ENCODE data around the gene TMEM54. TPM values are rescaled to one million over a fixed set of nuclear protein-coding genes. Genes with fewer than 3 reads are reported as not detected.

TMEM54 gene
- total and polyA plus RNA-seq, 12 donors, result 1.3 to 123 (median 21.2) TPM

- no peaks in the 10 kb centered on the region for H3K9me3 ChIP-seq (replicated peaks in 1 of 3)
- no peaks in the 10 kb centered on the region for H3K27me3 ChIP-seq
- H3K36me3 ChIP-seq (replicated peaks in 1 of 2), result no peaks in the 10 kb centered on the region
- peak in 1 of 7 donors; percentile 54 for DNase-seq
- no peak overlapping the region for H3K27ac ChIP-seq
- intact Hi-C loops (cut with DNase I), result loop anchor here in 1 of 2 donors (10.0 kb wide), 2 partner anchors 163 to 353 kb away; no protein-coding TSS in a partner anchor
- no peak for TF ChIP-seq CTCF (IDR thresholded peaks at IDR 0.05)
- TF ChIP-seq POLR2A (IDR thresholded peaks at IDR 0.05), result no peak
- H3K4me3 ChIP-seq, result no peak overlapping the region
- peaks cover 0 to 8% of the 10 kb centered on the region in 2 donors for H3K4me1 ChIP-seq (replicated peaks in 1 of 2)
- 60 to 75% (median 63%) methylated on average over 11 to 13 of the region's 13 CpGs for WGBS, 4 donors
Measured at GRCh38 chr1:32877211-32878110, 23.7 kb downstream of the TMEM54 start.

GRCh38 chr1:32876341-32877210, 24.6 kb downstream of the TMEM54 start:
- H3K4me1 ChIP-seq (replicated peaks in 1 of 2), result peaks cover 0 to 9% of the 10 kb centered on the region in 2 donors
- no peak overlapping the region for H3K27ac ChIP-seq
- 23 to 42% (median 31%) methylated on average over 7 to 16 of the region's 16 CpGs for WGBS, 4 donors
- intact Hi-C loops (cut with DNase I), result loop anchor here in 1 of 2 donors (10.0 kb wide), 2 partner anchors 162 to 352 kb away; no protein-coding TSS in a partner anchor
- H3K36me3 ChIP-seq (replicated peaks in 1 of 2), result no peaks in the 10 kb centered on the region
- DNase-seq, result peak; percentile 51 to 85 (median 72)
- H3K4me3 ChIP-seq, result no peak overlapping the region
- no peaks in the 10 kb centered on the region for H3K27me3 ChIP-seq
- H3K9me3 ChIP-seq (replicated peaks in 1 of 3), result no peaks in the 10 kb centered on the region
- no peak for TF ChIP-seq POLR2A (IDR thresholded peaks at IDR 0.05)
- peak; percentile 77 to 91 (median 85) for TF ChIP-seq CTCF (IDR thresholded peaks at IDR 0.05)

- no peak for TF ChIP-seq POLR2A (IDR thresholded peaks at IDR 0.05)
- no peak for TF ChIP-seq CTCF (IDR thresholded peaks at IDR 0.05)
- WGBS, 4 donors, result 72 to 77% (median 74%) methylated on average over 5 of the region's 5 CpGs
- Histone ChIP-seq H3K27me3 (no peaks in the 10 kb centered on the region), H3K27ac (no peak overlapping the region), H3K36me3 (replicated peaks in 1 of 2) (no peaks in the 10 kb centered on the region), H3K9me3 (replicated peaks in 1 of 3) (no peaks in the 10 kb centered on the region), H3K4me3 (no peak overlapping the region), H3K4me1 (replicated peaks in 1 of 2) (peaks cover 0 to 16% of the 10 kb centered on the region in 2 donors)
- intact Hi-C loops (cut with DNase I), result loop anchor here in 1 of 2 donors (10.0 kb wide), 2 partner anchors 160 to 350 kb away; no protein-coding TSS in a partner anchor
- DNase-seq, result peak in 1 of 7 donors; percentile 12
Measured at GRCh38 chr1:32874860-32875752, 26.1 kb downstream of the TMEM54 start.
